ENCODE data around the gene HTRA1. TPM values are rescaled to one million over a fixed set of nuclear protein-coding genes. Genes with fewer than 3 reads are reported as not detected.
A peak's percentile ranks its signal among the peaks of the same experiment; 100 is the strongest.

HTRA1 gene
- polyA plus RNA-seq, 3 donors, result 0.84 to 4.7 (median 2.2) TPM

GRCh38 chr10:122484276-122485060 is 23.1 kb downstream of the HTRA1 start:
- H3K79me2 ChIP-seq (ENCODE audit: insufficient read depth, low read length), result no peaks in the 10 kb centered on the region
- WGBS (ENCODE audit: insufficient coverage), result 89% methylated on average over 6 of the region's 11 CpGs
- Mint-ChIP-seq H3K27me3 (ENCODE audit: low read depth in 3 of 3) (peaks cover 15 to 48% (median 24%) of the 10 kb centered on the region in 3 donors), H3K9me3 (peaks cover 0 to 8% (median 5%) of the 10 kb centered on the region in 7 donors), H3K36me3 (no peaks in the 10 kb centered on the region), H3K27ac (no peak overlapping the region), H3K4me1 (peaks cover 18% of the 10 kb centered on the region), H3K4me3 (peak overlapping the region in 1 of 2 donors; percentile 33)
- no peak for DNase-seq
- peaks cover 0 to 3% of the 10 kb centered on the region in 2 donors for H3K27me3 ChIP-seq (ENCODE audit: control insufficient read depth in 2 of 2, insufficient read depth in 2 of 2, low read length in 2 of 2)
- no peak for TF ChIP-seq CTCF (IDR thresholded peaks at IDR 0.05)
- no peak overlapping the region for H3K27ac ChIP-seq (ENCODE audit: low read depth in 1 of 2, low read length in 2 of 2)
- H3K9me3 ChIP-seq (replicated peaks in 1 of 2; ENCODE audit: control insufficient read depth in 1 of 2, insufficient read depth in 1 of 2, low read length in 2 of 2), result peaks cover 0 to 6% of the 10 kb centered on the region in 2 donors
- H3K4me3 ChIP-seq (replicated peaks in 1 of 3; ENCODE audit: low read depth in 2 of 3, low read length in 3 of 3), result no peak overlapping the region
- intact Hi-C loops (cut with micrococcal nuclease), result no loop called here
- peaks cover 5 to 10% of the 10 kb centered on the region in 2 donors for H3K4me1 ChIP-seq (ENCODE audit: control insufficient read depth in 1 of 2, insufficient read depth in 2 of 2, low read length in 2 of 2)
- no peaks in the 10 kb centered on the region for H4K20me1 ChIP-seq (ENCODE audit: insufficient read depth, low read length)
- no peak overlapping the region for H3K9ac ChIP-seq (ENCODE audit: insufficient read depth, low read length, poor library complexity, severe bottlenecking)
- no peak overlapping the region for H2AFZ ChIP-seq (ENCODE audit: insufficient read depth, low read depth, low read length, poor library complexity, severe bottlenecking)
- H3K4me2 ChIP-seq (replicated peaks; ENCODE audit: extremely low read depth, low read length, poor library complexity, severe bottlenecking), result no peak overlapping the region
- H3K36me3 ChIP-seq (replicated peaks in 1 of 2; ENCODE audit: control insufficient read depth in 1 of 2, insufficient read depth in 2 of 2, low read length in 2 of 2), result no peaks in the 10 kb centered on the region

- Histone ChIP-seq H2AFZ (ENCODE audit: insufficient read depth, low read depth, low read length, poor library complexity, severe bottlenecking) (no peak overlapping the region), H3K4me2 (replicated peaks; ENCODE audit: extremely low read depth, low read length, poor library complexity, severe bottlenecking) (no peak overlapping the region), H3K4me1 (ENCODE audit: control insufficient read depth in 1 of 2, insufficient read depth in 2 of 2, low read length in 2 of 2) (peaks cover 5 to 10% of the 10 kb centered on the region in 2 donors), H3K9ac (ENCODE audit: insufficient read depth, low read length, poor library complexity, severe bottlenecking) (no peak overlapping the region), H3K79me2 (ENCODE audit: insufficient read depth, low read length) (no peaks in the 10 kb centered on the region), H3K9me3 (replicated peaks in 1 of 2; ENCODE audit: control insufficient read depth in 1 of 2, insufficient read depth in 1 of 2, low read length in 2 of 2) (peaks cover 0 to 6% of the 10 kb centered on the region in 2 donors), H3K27ac (ENCODE audit: low read depth in 1 of 2, low read length in 2 of 2) (no peak overlapping the region), H3K27me3 (ENCODE audit: control insufficient read depth in 2 of 2, insufficient read depth in 2 of 2, low read length in 2 of 2) (peaks cover 0 to 3% of the 10 kb centered on the region in 2 donors), H3K4me3 (replicated peaks in 1 of 3; ENCODE audit: low read depth in 2 of 3, low read length in 3 of 3) (no peak overlapping the region), H4K20me1 (ENCODE audit: insufficient read depth, low read length) (no peaks in the 10 kb centered on the region), H3K36me3 (replicated peaks in 1 of 2; ENCODE audit: control insufficient read depth in 1 of 2, insufficient read depth in 2 of 2, low read length in 2 of 2) (no peaks in the 10 kb centered on the region)
- intact Hi-C loops (cut with micrococcal nuclease), result no loop called here
- WGBS (ENCODE audit: insufficient coverage), result 0% methylated on average over 1 of the region's 5 CpGs
- Mint-ChIP-seq H3K36me3 (no peaks in the 10 kb centered on the region), H3K27me3 (ENCODE audit: low read depth in 3 of 3) (peaks cover 16 to 44% (median 16%) of the 10 kb centered on the region in 3 donors), H3K27ac (no peak overlapping the region), H3K9me3 (peaks cover 0 to 8% (median 5%) of the 10 kb centered on the region in 7 donors), H3K4me1 (peaks cover 18% of the 10 kb centered on the region), H3K4me3 (peak overlapping the region in 1 of 2 donors; percentile 11)
- no peak for TF ChIP-seq CTCF (IDR thresholded peaks at IDR 0.05)
- DNase-seq, result peak; percentile 19 to 47 (median 45)
These were observed 24.3 kb downstream of the HTRA1 start for GRCh38 chr10:122485670-122486069.
